PC-3 (cell line): Measurements from ENCODE around the gene HIVEP3.
A peak's percentile ranks its signal among the peaks of the same experiment; 100 is the strongest.

Experiments
- EZH2 ChIP-seq: fragments of 300-600 bp; sonication (generic); IDR thresholded peaks from one replicate; pipeline ENCODE4 v1.6.1; 2017; ENCODE audit warnings: antibody characterized with exemption, mild to moderate bottlenecking, low read length; ENCODE audit not compliant: unreplicated experiment
- TF ChIP-seq, protein P1 (sequence below): fragments of 300-600 bp; sonication (generic); conservative IDR thresholded peaks from 2 replicates; pipeline ENCODE4 v1.5.1; 2017; ENCODE audit warnings: antibody characterized with exemption, low read depth, mild to moderate bottlenecking, low read length

DNA sequence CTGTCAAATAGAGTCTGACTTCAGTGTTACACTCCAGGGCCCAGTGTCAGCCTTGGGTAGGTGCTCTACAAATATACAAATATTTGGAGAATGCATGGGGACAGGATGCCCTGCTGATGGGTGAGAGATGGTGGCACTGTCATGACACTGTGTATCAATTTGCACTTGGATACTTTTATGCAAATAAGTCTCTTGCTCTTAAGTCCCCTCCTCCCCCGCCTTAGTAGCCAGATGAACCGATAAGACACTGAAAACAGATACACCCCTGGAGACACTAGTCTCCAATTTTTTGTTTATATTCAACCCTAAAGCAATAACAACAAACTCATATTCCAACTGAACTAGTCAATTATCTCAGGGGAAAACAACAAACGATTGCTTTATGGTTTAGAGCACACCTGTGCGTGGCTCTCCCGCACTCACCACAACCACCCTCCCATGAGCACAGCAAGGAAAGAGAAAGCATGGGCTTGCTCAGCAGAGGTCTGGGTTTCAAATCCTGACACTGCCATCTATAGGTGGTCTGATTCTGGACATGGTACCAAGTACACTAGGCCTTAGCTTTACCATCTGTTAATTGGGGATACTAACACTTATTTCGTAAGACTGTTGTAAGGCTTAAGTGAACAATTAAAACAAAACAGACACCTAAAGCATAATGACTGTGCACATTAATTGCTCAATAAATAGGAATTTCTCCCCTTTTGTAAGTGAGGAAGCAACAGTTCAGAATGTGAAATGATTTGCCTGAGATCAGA is 50.3 kb downstream of the HIVEP3 start:
- TF ChIP-seq, protein P1, sequence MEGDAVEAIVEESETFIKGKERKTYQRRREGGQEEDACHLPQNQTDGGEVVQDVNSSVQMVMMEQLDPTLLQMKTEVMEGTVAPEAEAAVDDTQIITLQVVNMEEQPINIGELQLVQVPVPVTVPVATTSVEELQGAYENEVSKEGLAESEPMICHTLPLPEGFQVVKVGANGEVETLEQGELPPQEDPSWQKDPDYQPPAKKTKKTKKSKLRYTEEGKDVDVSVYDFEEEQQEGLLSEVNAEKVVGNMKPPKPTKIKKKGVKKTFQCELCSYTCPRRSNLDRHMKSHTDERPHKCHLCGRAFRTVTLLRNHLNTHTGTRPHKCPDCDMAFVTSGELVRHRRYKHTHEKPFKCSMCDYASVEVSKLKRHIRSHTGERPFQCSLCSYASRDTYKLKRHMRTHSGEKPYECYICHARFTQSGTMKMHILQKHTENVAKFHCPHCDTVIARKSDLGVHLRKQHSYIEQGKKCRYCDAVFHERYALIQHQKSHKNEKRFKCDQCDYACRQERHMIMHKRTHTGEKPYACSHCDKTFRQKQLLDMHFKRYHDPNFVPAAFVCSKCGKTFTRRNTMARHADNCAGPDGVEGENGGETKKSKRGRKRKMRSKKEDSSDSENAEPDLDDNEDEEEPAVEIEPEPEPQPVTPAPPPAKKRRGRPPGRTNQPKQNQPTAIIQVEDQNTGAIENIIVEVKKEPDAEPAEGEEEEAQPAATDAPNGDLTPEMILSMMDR = peak; percentile 47
- TF ChIP-seq EZH2 = no peak
